Measurements from ENCODE around the gene NAPG.

Gene NAPG

GRCh38 chr18:10526561-10526949 lies 728 bp downstream of the NAPG start:
- no peaks in the 10 kb centered on the region for H3K27me3 ChIP-seq (replicated peaks in 2 of 5; ENCODE audit: control insufficient read depth in 4 of 5, insufficient read depth in 5 of 5, low read length in 4 of 5)
- POLR2A ChIA-PET: no interaction called here
- CTCF ChIA-PET: interaction anchor here (0.8 to 0.9 kb wide), 2 partner anchors 8 to 9 kb away, joined by 3 read pairs; no protein-coding TSS in a partner anchor
- peaks cover 2 to 38% (median 16%) of the 10 kb centered on the region in 4 experiments for H3K4me1 ChIP-seq (ENCODE audit: control extremely low read depth in 1 of 4, control insufficient read depth in 4 of 4, insufficient read depth in 4 of 4, low read length in 3 of 4)
- no peaks in the 10 kb centered on the region for H3K9me3 ChIP-seq (ENCODE audit: control extremely low read depth in 1 of 5, control insufficient read depth in 4 of 5, insufficient read depth in 2 of 5, low read depth in 1 of 5, low read length in 4 of 5)
- H3K4me3 ChIP-seq (ENCODE audit: control insufficient read depth in 1 of 7, extremely low read depth in 1 of 7, insufficient read depth in 4 of 7, low read depth in 2 of 7, low read length in 6 of 7): peak overlapping the region; percentile 68 to 98 (median 90)
- peaks cover 0 to 2% (median 0%) of the 10 kb centered on the region in 4 experiments for H3K36me3 ChIP-seq (ENCODE audit: control insufficient read depth in 4 of 4, insufficient read depth in 4 of 4, low read length in 3 of 4)
- WGBS (ENCODE audit: insufficient coverage): 19% methylated on average over 11 of the region's 11 CpGs
- H3K27ac ChIP-seq (ENCODE audit: insufficient read depth in 1 of 2, low read depth in 1 of 2, low read length in 2 of 2, poor library complexity in 1 of 2, severe bottlenecking in 2 of 2): peak overlapping the region; percentile 62 to 91
- DNase-seq: no peak

DNA sequence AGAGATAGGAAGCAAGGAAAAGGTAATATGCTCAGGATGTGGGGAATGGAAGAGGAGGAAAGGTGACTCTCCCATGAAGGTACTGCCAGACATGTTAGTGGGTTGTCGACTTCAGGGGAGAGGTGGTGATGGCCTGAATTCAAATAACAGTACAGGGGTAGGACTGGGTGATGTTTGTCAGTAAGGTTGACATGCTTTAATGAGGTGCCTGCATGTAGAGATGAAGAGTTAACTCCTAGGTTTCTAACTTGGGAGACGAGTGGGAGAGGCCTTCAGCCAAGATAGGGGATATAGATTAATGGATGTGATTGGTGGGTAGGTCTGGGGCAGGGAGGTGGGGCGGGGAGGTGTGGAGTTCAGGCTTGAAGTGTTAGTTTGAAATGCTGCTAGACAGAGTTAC lies 2.6 kb downstream of the NAPG start:
- Histone ChIP-seq H3K9me3 (ENCODE audit: control extremely low read depth in 1 of 5, control insufficient read depth in 4 of 5, insufficient read depth in 2 of 5, low read depth in 1 of 5, low read length in 4 of 5) (no peaks in the 10 kb centered on the region), H3K27ac (ENCODE audit: insufficient read depth in 1 of 2, low read depth in 1 of 2, low read length in 2 of 2, poor library complexity in 1 of 2, severe bottlenecking in 2 of 2) (no peak overlapping the region), H3K27me3 (replicated peaks in 2 of 5; ENCODE audit: control insufficient read depth in 4 of 5, insufficient read depth in 5 of 5, low read length in 4 of 5) (no peaks in the 10 kb centered on the region), H3K4me3 (ENCODE audit: control insufficient read depth in 1 of 7, extremely low read depth in 1 of 7, insufficient read depth in 4 of 7, low read depth in 2 of 7, low read length in 6 of 7) (no peak overlapping the region), H3K36me3 (ENCODE audit: control insufficient read depth in 4 of 4, insufficient read depth in 4 of 4, low read length in 3 of 4) (peaks cover 0 to 5% (median 2%) of the 10 kb centered on the region in 4 experiments), H3K4me1 (ENCODE audit: control extremely low read depth in 1 of 4, control insufficient read depth in 4 of 4, insufficient read depth in 4 of 4, low read length in 3 of 4) (peaks cover 2 to 38% (median 16%) of the 10 kb centered on the region in 4 experiments)
- WGBS (ENCODE audit: insufficient coverage): 79% methylated on average over 3 of the region's 3 CpGs
- POLR2A ChIA-PET: no interaction called here
- no peak for DNase-seq
- CTCF ChIA-PET: interaction anchor here (1.2 kb wide), 1 partner anchor 12 kb away, joined by 3 read pairs; no protein-coding TSS in a partner anchor

DNA sequence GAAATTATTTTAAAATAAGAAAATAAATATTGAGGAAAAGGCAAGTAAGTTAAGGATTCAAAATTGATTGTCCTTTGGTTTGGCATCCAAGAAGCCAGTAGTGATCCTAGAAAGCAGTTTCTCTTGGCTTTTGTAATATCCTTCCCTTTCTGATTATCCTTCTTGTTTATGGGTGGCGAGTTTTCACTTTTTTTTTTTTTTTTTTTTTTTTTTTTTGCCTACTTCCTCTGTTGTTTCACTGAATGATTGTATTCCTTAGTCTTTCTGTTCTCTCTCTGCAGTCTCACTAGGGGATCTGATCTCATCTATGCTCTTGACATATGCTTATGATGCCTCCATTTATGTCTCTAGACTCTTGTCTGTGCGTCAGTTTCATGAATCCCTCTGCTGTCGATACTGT lies 4.2 kb downstream of the NAPG start:
- no peaks in the 10 kb centered on the region for H3K27me3 ChIP-seq (replicated peaks in 2 of 5; ENCODE audit: control insufficient read depth in 4 of 5, insufficient read depth in 5 of 5, low read length in 4 of 5)
- H3K36me3 ChIP-seq (ENCODE audit: control insufficient read depth in 4 of 4, insufficient read depth in 4 of 4, low read length in 3 of 4): peaks cover 2 to 11% (median 9%) of the 10 kb centered on the region in 4 experiments
- 100% methylated on average over 1 of the region's 3 CpGs for WGBS (ENCODE audit: insufficient coverage)
- ChIA-PET POLR2A (no interaction called here), CTCF (interaction anchor here (1.2 kb wide), 1 partner anchor 558 kb away, joined by 3 read pairs; no protein-coding TSS in a partner anchor)
- peak overlapping the region in 1 of 2 experiments; percentile 19 for H3K27ac ChIP-seq (ENCODE audit: insufficient read depth in 1 of 2, low read depth in 1 of 2, low read length in 2 of 2, poor library complexity in 1 of 2, severe bottlenecking in 2 of 2)
- H3K9me3 ChIP-seq (ENCODE audit: control extremely low read depth in 1 of 5, control insufficient read depth in 4 of 5, insufficient read depth in 2 of 5, low read depth in 1 of 5, low read length in 4 of 5): no peaks in the 10 kb centered on the region
- DNase-seq: no peak
- peaks cover 2 to 34% (median 15%) of the 10 kb centered on the region in 4 experiments for H3K4me1 ChIP-seq (ENCODE audit: control extremely low read depth in 1 of 4, control insufficient read depth in 4 of 4, insufficient read depth in 4 of 4, low read length in 3 of 4)
- no peak overlapping the region for H3K4me3 ChIP-seq (ENCODE audit: control insufficient read depth in 1 of 7, extremely low read depth in 1 of 7, insufficient read depth in 4 of 7, low read depth in 2 of 7, low read length in 6 of 7)

DNA sequence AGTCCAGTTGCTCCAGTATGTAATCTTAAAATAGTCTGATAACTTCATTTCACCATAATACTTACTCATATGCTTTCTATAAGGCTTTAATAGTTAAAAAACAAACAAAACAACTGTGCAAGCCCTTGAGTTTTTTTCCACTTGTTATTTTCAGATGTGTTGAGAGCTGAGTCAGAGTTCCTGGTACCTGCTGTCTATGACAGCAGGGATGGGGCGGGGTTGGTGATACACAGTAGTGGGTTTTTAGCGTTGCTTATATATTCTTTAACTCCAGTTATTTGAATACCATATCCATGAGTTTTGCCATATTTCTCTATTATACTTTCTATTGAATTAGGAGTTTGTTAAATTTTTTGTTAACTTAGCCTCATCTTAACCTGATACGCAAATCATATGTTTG lies 5.0 kb downstream of the NAPG start:
- Histone ChIP-seq H3K4me3 (ENCODE audit: control insufficient read depth in 1 of 7, extremely low read depth in 1 of 7, insufficient read depth in 4 of 7, low read depth in 2 of 7, low read length in 6 of 7) (no peak overlapping the region), H3K4me1 (ENCODE audit: control extremely low read depth in 1 of 4, control insufficient read depth in 4 of 4, insufficient read depth in 4 of 4, low read length in 3 of 4) (peaks cover 2 to 27% (median 12%) of the 10 kb centered on the region in 4 experiments), H3K36me3 (ENCODE audit: control insufficient read depth in 4 of 4, insufficient read depth in 4 of 4, low read length in 3 of 4) (peaks cover 2 to 11% (median 9%) of the 10 kb centered on the region in 4 experiments), H3K27ac (ENCODE audit: insufficient read depth in 1 of 2, low read depth in 1 of 2, low read length in 2 of 2, poor library complexity in 1 of 2, severe bottlenecking in 2 of 2) (peak overlapping the region in 1 of 2 experiments; percentile 19), H3K9me3 (ENCODE audit: control extremely low read depth in 1 of 5, control insufficient read depth in 4 of 5, insufficient read depth in 2 of 5, low read depth in 1 of 5, low read length in 4 of 5) (no peaks in the 10 kb centered on the region), H3K27me3 (replicated peaks in 2 of 5; ENCODE audit: control insufficient read depth in 4 of 5, insufficient read depth in 5 of 5, low read length in 4 of 5) (no peaks in the 10 kb centered on the region)
- no peak for DNase-seq
- ChIA-PET POLR2A (no interaction called here), CTCF (interaction anchor here (1.2 kb wide), 1 partner anchor 559 kb away, joined by 3 read pairs; no protein-coding TSS in a partner anchor)
- no CpG with 5 or more reads among the region's 3 CpGs for WGBS (ENCODE audit: insufficient coverage)

DNA sequence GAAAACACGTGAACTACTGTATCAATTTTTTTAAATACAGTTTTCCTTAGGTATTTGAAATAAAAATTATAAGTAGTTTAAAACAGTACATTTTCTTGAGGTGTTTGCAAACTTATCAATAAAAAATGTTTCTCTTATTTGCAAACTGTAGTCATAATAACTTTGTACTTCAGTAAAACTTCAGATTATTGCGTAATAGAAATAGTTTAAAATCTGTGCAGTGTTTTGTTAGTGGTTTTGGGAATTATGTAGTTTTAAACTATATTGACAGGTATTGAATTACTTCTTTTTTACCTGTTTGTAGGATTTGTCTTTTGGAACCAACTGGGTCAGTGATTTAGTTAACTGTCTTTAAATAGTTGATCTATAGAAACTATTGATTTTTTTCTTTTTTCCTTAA lies 7.3 kb downstream of the NAPG start:
- Histone ChIP-seq H3K4me3 (ENCODE audit: control insufficient read depth in 1 of 7, extremely low read depth in 1 of 7, insufficient read depth in 4 of 7, low read depth in 2 of 7, low read length in 6 of 7) (no peak overlapping the region), H3K9me3 (ENCODE audit: control extremely low read depth in 1 of 5, control insufficient read depth in 4 of 5, insufficient read depth in 2 of 5, low read depth in 1 of 5, low read length in 4 of 5) (no peaks in the 10 kb centered on the region), H3K27me3 (replicated peaks in 2 of 5; ENCODE audit: control insufficient read depth in 4 of 5, insufficient read depth in 5 of 5, low read length in 4 of 5) (no peaks in the 10 kb centered on the region), H3K4me1 (ENCODE audit: control extremely low read depth in 1 of 4, control insufficient read depth in 4 of 4, insufficient read depth in 4 of 4, low read length in 3 of 4) (peaks cover 0 to 16% (median 3%) of the 10 kb centered on the region in 4 experiments), H3K36me3 (ENCODE audit: control insufficient read depth in 4 of 4, insufficient read depth in 4 of 4, low read length in 3 of 4) (peaks cover 4 to 12% (median 11%) of the 10 kb centered on the region in 4 experiments), H3K27ac (ENCODE audit: insufficient read depth in 1 of 2, low read depth in 1 of 2, low read length in 2 of 2, poor library complexity in 1 of 2, severe bottlenecking in 2 of 2) (no peak overlapping the region)
- no peak for DNase-seq
- POLR2A ChIA-PET: no interaction called here
- CTCF ChIA-PET: no interaction called here
- WGBS (ENCODE audit: insufficient coverage): no CpG with 5 or more reads among the region's 2 CpGs

- ChIA-PET POLR2A (no interaction called here), CTCF (interaction anchor here (0.7 to 1.7 kb wide), 3 partner anchors 9 to 24 kb away, joined by 3 read pairs; no protein-coding TSS in a partner anchor)
- H3K27ac ChIP-seq (ENCODE audit: insufficient read depth in 1 of 2, low read depth in 1 of 2, low read length in 2 of 2, poor library complexity in 1 of 2, severe bottlenecking in 2 of 2): no peak overlapping the region
- WGBS (ENCODE audit: insufficient coverage): 100% methylated on average over 2 of the region's 2 CpGs
- H3K36me3 ChIP-seq (ENCODE audit: control insufficient read depth in 4 of 4, insufficient read depth in 4 of 4, low read length in 3 of 4): peaks cover 4 to 37% (median 25%) of the 10 kb centered on the region in 4 experiments
- no peaks in the 10 kb centered on the region for H3K27me3 ChIP-seq (replicated peaks in 2 of 5; ENCODE audit: control insufficient read depth in 4 of 5, insufficient read depth in 5 of 5, low read length in 4 of 5)
- H3K9me3 ChIP-seq (ENCODE audit: control extremely low read depth in 1 of 5, control insufficient read depth in 4 of 5, insufficient read depth in 2 of 5, low read depth in 1 of 5, low read length in 4 of 5): no peaks in the 10 kb centered on the region
- DNase-seq: no peak
- H3K4me1 ChIP-seq (ENCODE audit: control extremely low read depth in 1 of 4, control insufficient read depth in 4 of 4, insufficient read depth in 4 of 4, low read length in 3 of 4): no peaks in the 10 kb centered on the region
- H3K4me3 ChIP-seq (ENCODE audit: control insufficient read depth in 1 of 7, extremely low read depth in 1 of 7, insufficient read depth in 4 of 7, low read depth in 2 of 7, low read length in 6 of 7): no peak overlapping the region
Observed at GRCh38 chr18:10536280-10536679, 10.5 kb downstream of the NAPG start.

DNA sequence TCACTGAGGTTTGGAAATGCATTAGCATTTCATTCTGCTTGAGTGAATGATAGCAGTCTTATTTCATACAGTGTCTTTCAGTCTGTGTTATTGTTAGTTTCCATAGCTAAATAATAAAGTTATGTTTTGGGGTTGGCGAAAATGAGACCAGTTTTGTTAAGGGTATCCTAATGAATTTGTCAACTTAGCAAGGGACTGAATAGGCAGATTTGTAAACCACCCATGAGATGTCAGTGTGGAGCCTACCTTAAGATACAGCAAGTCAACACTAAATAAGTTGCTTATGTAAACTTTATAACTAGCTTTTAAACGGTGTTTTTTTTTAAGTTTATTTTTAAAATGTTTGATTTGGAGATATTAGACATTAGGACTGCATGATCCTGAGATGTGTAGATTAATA lies 11.9 kb downstream of the NAPG start:
- no peaks in the 10 kb centered on the region for H3K9me3 ChIP-seq (ENCODE audit: control extremely low read depth in 1 of 5, control insufficient read depth in 4 of 5, insufficient read depth in 2 of 5, low read depth in 1 of 5, low read length in 4 of 5)
- H3K4me1 ChIP-seq (ENCODE audit: control extremely low read depth in 1 of 4, control insufficient read depth in 4 of 4, insufficient read depth in 4 of 4, low read length in 3 of 4): peaks cover 0 to 2% (median under 1%) of the 10 kb centered on the region in 4 experiments
- no peak for DNase-seq
- no CpG with 5 or more reads among the region's 2 CpGs for WGBS (ENCODE audit: insufficient coverage)
- POLR2A ChIA-PET: interaction anchor here (1.2 kb wide), 1 partner anchor 12 kb away, joined by 3 read pairs; the partner anchor contains the start of gene NAPG
- H3K27ac ChIP-seq (ENCODE audit: insufficient read depth in 1 of 2, low read depth in 1 of 2, low read length in 2 of 2, poor library complexity in 1 of 2, severe bottlenecking in 2 of 2): no peak overlapping the region
- CTCF ChIA-PET: interaction anchor here (1.4 kb wide), 1 partner anchor 19 kb away, joined by 3 read pairs; no protein-coding TSS in a partner anchor
- no peak overlapping the region for H3K4me3 ChIP-seq (ENCODE audit: control insufficient read depth in 1 of 7, extremely low read depth in 1 of 7, insufficient read depth in 4 of 7, low read depth in 2 of 7, low read length in 6 of 7)
- no peaks in the 10 kb centered on the region for H3K27me3 ChIP-seq (replicated peaks in 2 of 5; ENCODE audit: control insufficient read depth in 4 of 5, insufficient read depth in 5 of 5, low read length in 4 of 5)
- H3K36me3 ChIP-seq (ENCODE audit: control insufficient read depth in 4 of 4, insufficient read depth in 4 of 4, low read length in 3 of 4): peaks cover 4 to 46% (median 31%) of the 10 kb centered on the region in 4 experiments
